ENCODE results near the gene NFATC3. TPM values are rescaled to one million over a fixed set of nuclear protein-coding genes. Genes with fewer than 3 reads are reported as not detected.

NFATC3 gene
- total and polyA plus RNA-seq, 2 of the 8 experiments (the other 6 are each of a cell fraction or from before 2014, with no cell fraction given) = 17.6 to 34.5 TPM

DNA sequence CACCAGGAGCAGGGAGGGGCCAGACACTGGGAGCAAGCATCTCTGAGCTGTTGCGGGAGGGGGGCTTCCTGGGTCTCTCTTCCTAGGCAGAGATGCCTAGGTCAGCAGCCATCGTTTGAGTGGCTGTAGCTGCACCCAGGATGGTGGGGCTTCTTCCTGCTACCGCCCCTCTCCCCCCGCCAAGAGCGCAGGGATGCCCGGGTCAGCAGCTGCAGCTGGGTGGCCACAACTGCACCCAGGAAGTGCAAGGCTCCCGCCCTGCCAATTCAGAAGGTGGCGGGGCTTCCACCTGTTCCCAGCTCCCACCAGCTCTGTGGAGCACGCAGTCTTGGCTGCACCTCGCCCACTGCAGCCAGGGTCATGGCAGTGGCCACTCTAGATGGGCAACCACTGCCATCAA lies 103.0 kb downstream of the NFATC3 start (continued):
- no peak for TF ChIP-seq RXRA (IDR thresholded peaks at IDR 0.05; ENCODE audit: insufficient read depth, low read depth, low read length)
- TF ChIP-seq PHF8 (conservative IDR thresholded peaks at IDR 0.05; ENCODE audit: low read depth, low read length) = no peak
- TF ChIP-seq YY1 (IDR thresholded peaks at IDR 0.05; ENCODE audit: low read depth, low read length) = no peak

All from H1 (cell line).